Progenitor cell of endocrine pancreas (in vitro differentiated cells): Measurements from ENCODE around the gene FOCAD. TPM values are rescaled to one million over a fixed set of nuclear protein-coding genes. Genes with fewer than 3 reads are reported as not detected.

Experiments
- DNase-seq: peaks from one replicate; pipeline ENCODE4 v3.0.0; 2021; ENCODE audit warnings: low spot score; ENCODE audit not compliant: unreplicated experiment
- H3K27ac Mint-ChIP-seq: 2 replicates; pipeline ENCODE4 v1.8.0; 2021; ENCODE audit warnings: mild to moderate bottlenecking, moderate library complexity, mixed read lengths
- H3K27me3 Mint-ChIP-seq: 2 replicates; pipeline ENCODE4 v1.8.0; 2021; ENCODE audit warnings: mixed read lengths
- H3K36me3 Mint-ChIP-seq: 2 replicates; pipeline ENCODE4 v1.8.0; 2022; ENCODE audit warnings: mixed read lengths; ENCODE audit not compliant: insufficient read depth
- H3K4me1 Mint-ChIP-seq: 2 replicates; pipeline ENCODE4 v1.8.0; 2021; ENCODE audit warnings: low read depth, mixed read lengths
- H3K4me3 Mint-ChIP-seq: 2 replicates; pipeline ENCODE4 v1.8.0; 2021; ENCODE audit warnings: low read depth, mild to moderate bottlenecking, moderate library complexity, mixed read lengths
- H3K9me3 Mint-ChIP-seq: 2 replicates; pipeline ENCODE4 v1.8.0; 2021; ENCODE audit warnings: low read depth, mixed read lengths
- total RNA-seq: library from RNA; stranded (reverse); gene quantifications from 2 replicates; pipeline ENCODE4 v1.2.1, GENCODE V29; 2021
- TF ChIP-seq, protein P1 (sequence below): fragments of 200-600 bp; sonication (generic); IDR thresholded peaks from one replicate; pipeline ENCODE4 v1.5.0; 2021; ENCODE audit warnings: antibody characterized with exemption, mild to moderate bottlenecking; ENCODE audit not compliant: unreplicated experiment

Gene FOCAD
- total RNA-seq, 1 donor from 2014 or later, result 68.2 TPM

DNA sequence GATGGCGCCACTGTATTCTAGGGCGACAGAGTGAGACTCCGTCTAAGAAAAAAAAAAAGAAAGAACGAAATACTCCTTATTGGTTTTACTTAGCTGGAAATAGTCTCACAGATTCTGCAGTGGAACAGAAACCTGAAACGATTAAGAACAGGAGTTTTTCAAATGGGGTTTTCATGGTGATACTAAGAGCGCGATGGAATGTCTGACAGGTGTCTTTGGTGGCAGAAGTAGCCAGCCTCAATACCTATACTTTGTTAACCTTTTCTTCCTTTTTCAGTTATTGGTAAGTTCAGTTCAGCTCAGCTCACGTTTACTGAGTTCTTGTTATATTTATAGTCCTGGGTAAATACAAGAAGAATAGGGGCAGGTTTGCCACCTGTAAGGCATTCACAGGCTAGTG lies 123.9 kb downstream of the FOCAD start:
- H3K9me3 Mint-ChIP-seq, result no peaks in the 10 kb centered on the region
- H3K27me3 Mint-ChIP-seq, result no peaks in the 10 kb centered on the region
- peaks cover 2% of the 10 kb centered on the region for H3K36me3 Mint-ChIP-seq
- no peak for DNase-seq
- no peaks in the 10 kb centered on the region for H3K4me1 Mint-ChIP-seq
- TF ChIP-seq, protein P1, sequence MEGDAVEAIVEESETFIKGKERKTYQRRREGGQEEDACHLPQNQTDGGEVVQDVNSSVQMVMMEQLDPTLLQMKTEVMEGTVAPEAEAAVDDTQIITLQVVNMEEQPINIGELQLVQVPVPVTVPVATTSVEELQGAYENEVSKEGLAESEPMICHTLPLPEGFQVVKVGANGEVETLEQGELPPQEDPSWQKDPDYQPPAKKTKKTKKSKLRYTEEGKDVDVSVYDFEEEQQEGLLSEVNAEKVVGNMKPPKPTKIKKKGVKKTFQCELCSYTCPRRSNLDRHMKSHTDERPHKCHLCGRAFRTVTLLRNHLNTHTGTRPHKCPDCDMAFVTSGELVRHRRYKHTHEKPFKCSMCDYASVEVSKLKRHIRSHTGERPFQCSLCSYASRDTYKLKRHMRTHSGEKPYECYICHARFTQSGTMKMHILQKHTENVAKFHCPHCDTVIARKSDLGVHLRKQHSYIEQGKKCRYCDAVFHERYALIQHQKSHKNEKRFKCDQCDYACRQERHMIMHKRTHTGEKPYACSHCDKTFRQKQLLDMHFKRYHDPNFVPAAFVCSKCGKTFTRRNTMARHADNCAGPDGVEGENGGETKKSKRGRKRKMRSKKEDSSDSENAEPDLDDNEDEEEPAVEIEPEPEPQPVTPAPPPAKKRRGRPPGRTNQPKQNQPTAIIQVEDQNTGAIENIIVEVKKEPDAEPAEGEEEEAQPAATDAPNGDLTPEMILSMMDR, result no peak
- H3K4me3 Mint-ChIP-seq, result no peak overlapping the region
- H3K27ac Mint-ChIP-seq, result no peak overlapping the region

DNA sequence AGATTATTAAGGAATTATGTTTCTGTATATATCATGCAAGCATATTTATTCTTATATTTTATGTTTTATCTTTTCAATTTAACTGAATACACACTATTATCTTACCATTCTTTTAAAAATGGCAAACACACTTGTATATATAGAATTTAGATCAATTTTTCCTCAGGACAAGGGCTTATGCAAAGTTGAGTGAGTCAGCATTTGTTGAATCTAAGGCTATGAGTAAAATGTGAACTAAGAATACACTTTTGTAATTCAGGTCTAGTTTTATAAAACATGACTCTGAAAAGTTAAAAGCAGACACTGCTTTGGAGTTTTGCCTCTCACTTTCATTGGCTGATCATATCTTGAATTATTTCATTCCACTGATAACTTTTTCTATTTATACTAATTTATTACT lies 127.8 kb downstream of the FOCAD start:
- Mint-ChIP-seq H3K27ac (no peak overlapping the region), H3K4me1 (no peaks in the 10 kb centered on the region), H3K9me3 (no peaks in the 10 kb centered on the region), H3K27me3 (no peaks in the 10 kb centered on the region), H3K36me3 (peaks cover 3% of the 10 kb centered on the region), H3K4me3 (no peak overlapping the region)
- TF ChIP-seq, protein P1, result no peak
- no peak for DNase-seq

DNA sequence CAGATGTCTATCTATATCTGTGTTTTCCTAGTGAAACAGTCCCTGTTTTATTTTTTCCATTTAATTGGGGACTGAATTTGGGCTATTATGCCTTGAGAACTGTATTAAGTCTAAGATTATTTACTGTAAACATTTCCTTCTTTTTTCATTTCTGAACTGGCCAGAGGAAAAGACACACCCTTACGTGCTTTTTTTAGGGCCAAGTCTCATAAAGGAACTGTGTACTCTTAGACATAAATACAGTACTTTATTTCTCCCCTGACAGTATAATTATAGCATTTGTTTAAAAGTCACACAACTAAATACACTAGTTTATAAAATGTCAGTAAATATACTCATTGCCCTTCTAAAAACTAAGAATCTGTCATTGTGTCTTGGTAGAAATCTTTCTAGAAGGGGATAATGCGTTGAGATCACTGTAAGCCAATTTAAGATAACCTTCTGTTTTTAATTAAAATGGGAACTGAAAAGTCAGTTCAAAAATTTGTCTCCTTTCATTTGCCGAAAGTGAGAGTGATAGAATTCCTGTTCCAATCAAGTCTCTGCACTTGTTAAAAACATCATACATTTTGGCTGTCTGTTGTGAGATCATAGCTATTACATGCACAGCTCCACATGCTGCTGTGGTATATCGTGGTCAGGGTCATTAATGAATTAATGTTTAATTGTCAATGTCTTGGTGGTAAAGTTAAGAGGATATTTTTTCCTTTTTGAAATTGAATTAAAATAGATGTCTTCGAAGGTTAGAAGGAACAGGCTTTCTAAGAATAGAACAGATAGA lies 132.1 kb downstream of the FOCAD start:
- Mint-ChIP-seq H3K4me1 (no peaks in the 10 kb centered on the region), H3K27ac (no peak overlapping the region), H3K4me3 (no peak overlapping the region), H3K27me3 (no peaks in the 10 kb centered on the region), H3K9me3 (peaks cover 9% of the 10 kb centered on the region), H3K36me3 (peaks cover 18% of the 10 kb centered on the region)
- DNase-seq, result no peak
- TF ChIP-seq, protein P1, result no peak

DNA sequence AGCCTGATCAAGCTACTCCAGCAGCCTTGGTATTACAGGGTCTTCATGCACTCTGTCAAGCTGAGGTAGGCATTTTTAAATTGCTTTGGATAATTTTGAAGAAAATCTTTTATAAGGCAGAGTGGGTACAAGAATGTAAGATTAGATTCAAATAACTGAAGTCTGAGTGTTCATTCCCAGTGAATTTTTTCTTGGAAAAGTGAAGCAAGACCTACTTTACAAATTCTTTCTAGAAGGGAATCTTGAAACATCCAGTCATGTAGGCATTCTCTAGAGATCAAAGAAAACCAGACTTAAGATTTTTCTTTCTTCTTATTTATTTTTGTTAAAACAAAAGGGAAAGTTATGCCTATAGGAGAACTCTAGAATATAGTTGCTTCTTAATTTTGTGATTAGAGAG lies 139.0 kb downstream of the FOCAD start:
- H3K27me3 Mint-ChIP-seq, result no peaks in the 10 kb centered on the region
- H3K36me3 Mint-ChIP-seq, result peaks cover 26% of the 10 kb centered on the region
- H3K27ac Mint-ChIP-seq, result no peak overlapping the region
- peaks cover 4% of the 10 kb centered on the region for H3K4me1 Mint-ChIP-seq
- TF ChIP-seq, protein P1, result no peak
- no peak for DNase-seq
- H3K4me3 Mint-ChIP-seq, result no peak overlapping the region
- peaks cover 8% of the 10 kb centered on the region for H3K9me3 Mint-ChIP-seq

DNA sequence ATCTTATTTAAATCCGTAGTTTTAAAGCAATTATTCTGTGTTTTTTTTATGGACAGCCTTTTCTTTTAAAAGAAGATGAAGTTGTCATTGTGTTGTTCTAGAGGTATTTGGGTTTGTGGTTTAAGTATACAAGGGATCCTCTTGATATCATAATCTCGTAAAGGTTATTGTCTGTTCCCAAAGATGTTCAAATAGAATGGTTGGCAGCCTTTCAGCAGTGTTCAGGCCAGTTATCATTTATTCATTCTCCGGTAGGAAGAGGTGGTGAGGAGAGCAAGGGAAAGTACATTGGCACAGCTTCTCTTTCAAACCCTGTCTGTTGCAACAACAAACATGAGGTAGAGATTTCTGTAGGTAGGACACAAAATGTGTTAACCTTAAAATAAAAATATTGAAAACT lies 147.0 kb downstream of the FOCAD start:
- peaks cover 4% of the 10 kb centered on the region for H3K4me1 Mint-ChIP-seq
- TF ChIP-seq, protein P1, result no peak
- H3K27ac Mint-ChIP-seq, result no peak overlapping the region
- H3K36me3 Mint-ChIP-seq, result peaks cover 26% of the 10 kb centered on the region
- H3K9me3 Mint-ChIP-seq, result no peaks in the 10 kb centered on the region
- H3K27me3 Mint-ChIP-seq, result no peaks in the 10 kb centered on the region
- DNase-seq, result no peak
- no peak overlapping the region for H3K4me3 Mint-ChIP-seq
